DOHH2 (cell line): ENCODE measurements around the gene FCHSD2.

Source experiments
- EZH2phosphoT487 ChIP-seq: fragments of 200-600 bp; sonication (generic); IDR thresholded peaks from 2 replicates; pipeline ENCODE4 v1.6.1; 2017; ENCODE audit warnings: borderline replicate concordance, mild to moderate bottlenecking, antibody characterized with exemption, low read length, moderate library complexity, mixed read lengths
- TF ChIP-seq, protein P1 (sequence below): fragments of 200-600 bp; sonication (generic); IDR thresholded peaks from one replicate; pipeline ENCODE4 v1.5.1; 2014; ENCODE audit warnings: antibody characterized with exemption, mild to moderate bottlenecking, low read depth, low read length; ENCODE audit not compliant: poor library complexity, severe bottlenecking

DNA sequence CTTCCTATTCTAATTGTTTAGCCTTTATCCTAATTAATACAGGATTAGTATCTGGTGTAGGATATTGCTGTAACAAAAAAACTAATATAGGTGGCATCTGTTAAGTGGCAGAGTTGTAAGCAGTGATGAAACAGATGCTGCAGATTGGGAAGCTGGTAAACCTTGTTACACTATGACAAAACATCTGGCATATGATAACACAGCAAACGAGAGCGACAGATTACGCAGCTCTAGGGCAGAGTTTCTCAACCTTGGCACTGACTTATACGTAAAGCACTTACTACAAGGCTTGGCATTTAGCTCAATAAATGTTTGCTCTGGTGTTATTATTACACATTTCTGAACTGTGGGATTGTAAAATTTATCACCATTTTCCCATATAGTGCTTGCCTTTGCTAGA is 190.9 kb downstream of the FCHSD2 start:
- TF ChIP-seq, protein P1, sequence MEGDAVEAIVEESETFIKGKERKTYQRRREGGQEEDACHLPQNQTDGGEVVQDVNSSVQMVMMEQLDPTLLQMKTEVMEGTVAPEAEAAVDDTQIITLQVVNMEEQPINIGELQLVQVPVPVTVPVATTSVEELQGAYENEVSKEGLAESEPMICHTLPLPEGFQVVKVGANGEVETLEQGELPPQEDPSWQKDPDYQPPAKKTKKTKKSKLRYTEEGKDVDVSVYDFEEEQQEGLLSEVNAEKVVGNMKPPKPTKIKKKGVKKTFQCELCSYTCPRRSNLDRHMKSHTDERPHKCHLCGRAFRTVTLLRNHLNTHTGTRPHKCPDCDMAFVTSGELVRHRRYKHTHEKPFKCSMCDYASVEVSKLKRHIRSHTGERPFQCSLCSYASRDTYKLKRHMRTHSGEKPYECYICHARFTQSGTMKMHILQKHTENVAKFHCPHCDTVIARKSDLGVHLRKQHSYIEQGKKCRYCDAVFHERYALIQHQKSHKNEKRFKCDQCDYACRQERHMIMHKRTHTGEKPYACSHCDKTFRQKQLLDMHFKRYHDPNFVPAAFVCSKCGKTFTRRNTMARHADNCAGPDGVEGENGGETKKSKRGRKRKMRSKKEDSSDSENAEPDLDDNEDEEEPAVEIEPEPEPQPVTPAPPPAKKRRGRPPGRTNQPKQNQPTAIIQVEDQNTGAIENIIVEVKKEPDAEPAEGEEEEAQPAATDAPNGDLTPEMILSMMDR: no peak
- no peak for TF ChIP-seq EZH2phosphoT487
